ENCODE results near the gene PDCD7. TPM values are rescaled to one million over a fixed set of nuclear protein-coding genes. Genes with fewer than 3 reads are reported as not detected.
"Not testable (repeated sequence)": the region's sequence is repeated elsewhere in the genome, so short reads cannot be mapped to it uniquely, and the experiment has no call there.

PDCD7 gene
- total RNA-seq, 1 experiment from 2014 or later: 31.6 TPM

- Histone ChIP-seq H3K9me3 (ENCODE audit: control insufficient read depth in 1 of 2, insufficient read depth in 1 of 2, low read depth in 1 of 2, low read length in 2 of 2) (no peaks in the 10 kb centered on the region), H3K36me3 (ENCODE audit: control insufficient read depth in 1 of 2, insufficient read depth in 2 of 2, low read length in 2 of 2) (peaks cover 6% of the 10 kb centered on the region in 2 experiments; a peak in 3 of 4 replicates), H3K9ac (ENCODE audit: low read length) (no peak overlapping the region), H3K79me2 (ENCODE audit: insufficient read depth, low read length) (no peaks in the 10 kb centered on the region), H3K4me3 (replicated peaks in 1 of 2; ENCODE audit: low read depth in 1 of 2, low read length in 2 of 2) (no peak overlapping the region), H3K4me1 (ENCODE audit: control insufficient read depth in 1 of 2, insufficient read depth in 2 of 2, low read length in 2 of 2) (no peaks in the 10 kb centered on the region), H3K27me3 (ENCODE audit: insufficient read depth, low read length) (no peaks in the 10 kb centered on the region), H3K27ac (ENCODE audit: low read depth, low read length) (no peak overlapping the region), H4K20me1 (ENCODE audit: insufficient read depth) (no peaks in the 10 kb centered on the region), H3K4me2 (ENCODE audit: low read length) (no peak overlapping the region), H2AFZ (ENCODE audit: low read depth, low read length, poor library complexity, severe bottlenecking) (no peak overlapping the region), H3K9me2 (ENCODE audit: insufficient read depth) (no peaks in the 10 kb centered on the region)
- intact Hi-C loops (cut with micrococcal nuclease): no loop called here
- ChIA-PET POLR2A (no interaction called here), CTCF (interaction anchor here (1.1 kb wide), 1 partner anchor 8 kb away, joined by 3 read pairs; no protein-coding TSS in a partner anchor), RAD21 (ENCODE audit: low non-redundant PET in 1 of 2, low total read pairs in 2 of 2, uncharacterized antibody in 2 of 2, unreplicated experiment in 2 of 2) (no interaction called here)
- TF ChIP-seq MAX (IDR thresholded peaks at IDR 0.05): no peak
- ATAC-seq (no peak), DNase-seq (ENCODE audit: low read depth, low spot score) (no peak)
- BruUV-seq (replicated peaks): no TSS peak
These were observed 39.2 kb downstream of the PDCD7 start for GRCh38 chr15:65094294-65094995.

GRCh38 chr15:65093793-65094170, 39.8 kb downstream of the PDCD7 start:
- BruUV-seq (replicated peaks); CTCF ChIA-PET; H3K36me3 ChIP-seq (ENCODE audit: control insufficient read depth in 1 of 2, insufficient read depth in 2 of 2, low read length in 2 of 2); H3K4me3 ChIP-seq (replicated peaks in 1 of 2; ENCODE audit: low read depth in 1 of 2, low read length in 2 of 2); H3K9ac ChIP-seq (ENCODE audit: low read length); H2AFZ ChIP-seq (ENCODE audit: low read depth, low read length, poor library complexity, severe bottlenecking); H3K27ac ChIP-seq (ENCODE audit: low read depth, low read length); H3K9me3 ChIP-seq (ENCODE audit: control insufficient read depth in 1 of 2, insufficient read depth in 1 of 2, low read depth in 1 of 2, low read length in 2 of 2); DNase-seq (ENCODE audit: low read depth, low spot score); H4K20me1 ChIP-seq (ENCODE audit: insufficient read depth); H3K9me2 ChIP-seq (ENCODE audit: insufficient read depth); POLR2A ChIA-PET; H3K4me1 ChIP-seq (ENCODE audit: control insufficient read depth in 1 of 2, insufficient read depth in 2 of 2, low read length in 2 of 2); H3K79me2 ChIP-seq (ENCODE audit: insufficient read depth, low read length); intact Hi-C loops (cut with micrococcal nuclease); H3K4me2 ChIP-seq (ENCODE audit: low read length); ATAC-seq; RAD21 ChIA-PET (ENCODE audit: low non-redundant PET in 1 of 2, low total read pairs in 2 of 2, uncharacterized antibody in 2 of 2, unreplicated experiment in 2 of 2); H3K27me3 ChIP-seq (ENCODE audit: insufficient read depth, low read length): not testable (repeated sequence)
